Keratinocyte (primary cell): ENCODE measurements around the gene CHST12.
A peak's percentile ranks its signal among the peaks of the same experiment; 100 is the strongest.

ENCODE experiments used
- EZH2 ChIP-seq: IDR thresholded peaks from one replicate; pipeline ENCODE4 v1.6.1; 2012; ENCODE audit warnings: inconsistent platforms, mild to moderate bottlenecking, low read length, moderate library complexity
- TF ChIP-seq, protein P1 (sequence below), 3 experiments: IDR thresholded peaks in 1 of 3; conservative IDR thresholded peaks in 1 of 3; optimal IDR thresholded peaks in 1 of 3; 2 replicates in 2 of 3; 3 replicates in 1 of 3; pipeline versions ENCODE3 to v1.5.1; 2011; ENCODE audit warnings: low read length in 3 of 3, mild to moderate bottlenecking in 3 of 3, moderate library complexity in 2 of 3, control low read depth in 1 of 3, inconsistent platforms in 1 of 3; ENCODE audit not compliant: insufficient read depth in 2 of 3; ENCODE audit errors: extremely low read depth in 1 of 3

DNA sequence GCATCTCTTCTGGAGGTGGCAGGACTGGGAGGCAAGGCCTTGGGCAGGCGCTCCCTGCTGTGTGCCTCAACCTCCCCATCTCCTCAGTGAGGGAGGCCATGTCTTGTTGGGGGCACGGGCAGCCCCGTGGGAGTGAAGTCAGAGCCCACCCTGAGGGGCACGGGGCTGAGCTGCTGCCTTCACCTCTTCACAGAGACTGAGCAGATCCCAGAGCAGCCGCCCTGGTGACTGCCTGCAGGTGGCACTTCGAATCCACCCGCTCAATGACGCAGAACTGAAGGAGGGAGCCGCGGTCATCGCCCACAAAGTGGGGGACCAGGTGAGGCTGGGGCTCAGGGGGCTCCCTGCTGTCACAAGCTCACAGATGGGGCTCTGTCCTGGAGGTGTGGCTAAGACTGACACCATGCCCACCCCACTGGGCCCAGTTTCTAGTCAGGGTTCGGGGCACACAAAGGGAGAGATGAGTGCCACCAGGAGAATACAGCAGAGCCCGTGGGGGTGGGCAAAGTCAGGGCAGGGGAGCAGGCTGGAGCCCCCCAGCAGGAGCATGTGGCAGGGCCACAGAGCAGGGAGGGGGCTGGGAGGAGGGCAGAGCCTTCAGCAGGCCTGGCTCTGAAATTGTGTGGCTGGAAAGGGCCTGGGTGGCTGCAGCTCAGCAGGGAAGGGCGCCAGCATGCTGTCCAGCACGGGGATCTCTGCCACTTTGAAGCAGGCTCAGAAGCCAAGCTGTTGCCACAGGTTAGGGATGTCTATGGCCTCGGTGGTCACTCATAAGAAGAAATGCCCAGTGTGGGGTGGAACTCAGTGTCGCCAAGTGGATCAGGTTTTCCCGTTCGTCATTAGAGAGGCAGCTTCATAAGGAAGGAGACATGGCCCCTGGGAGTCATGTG lies 18.8 kb upstream of the CHST12 start:
- TF ChIP-seq, protein P1, sequence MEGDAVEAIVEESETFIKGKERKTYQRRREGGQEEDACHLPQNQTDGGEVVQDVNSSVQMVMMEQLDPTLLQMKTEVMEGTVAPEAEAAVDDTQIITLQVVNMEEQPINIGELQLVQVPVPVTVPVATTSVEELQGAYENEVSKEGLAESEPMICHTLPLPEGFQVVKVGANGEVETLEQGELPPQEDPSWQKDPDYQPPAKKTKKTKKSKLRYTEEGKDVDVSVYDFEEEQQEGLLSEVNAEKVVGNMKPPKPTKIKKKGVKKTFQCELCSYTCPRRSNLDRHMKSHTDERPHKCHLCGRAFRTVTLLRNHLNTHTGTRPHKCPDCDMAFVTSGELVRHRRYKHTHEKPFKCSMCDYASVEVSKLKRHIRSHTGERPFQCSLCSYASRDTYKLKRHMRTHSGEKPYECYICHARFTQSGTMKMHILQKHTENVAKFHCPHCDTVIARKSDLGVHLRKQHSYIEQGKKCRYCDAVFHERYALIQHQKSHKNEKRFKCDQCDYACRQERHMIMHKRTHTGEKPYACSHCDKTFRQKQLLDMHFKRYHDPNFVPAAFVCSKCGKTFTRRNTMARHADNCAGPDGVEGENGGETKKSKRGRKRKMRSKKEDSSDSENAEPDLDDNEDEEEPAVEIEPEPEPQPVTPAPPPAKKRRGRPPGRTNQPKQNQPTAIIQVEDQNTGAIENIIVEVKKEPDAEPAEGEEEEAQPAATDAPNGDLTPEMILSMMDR (optimal IDR thresholded peaks at IDR 0.05 in 1 of 3, IDR thresholded peaks at IDR 0.05 in 1 of 3, conservative IDR thresholded peaks at IDR 0.05 in 1 of 3; ENCODE audit: extremely low read depth in 1 of 3, insufficient read depth in 2 of 3, low read length in 3 of 3): peak in 1 of 3 experiments; percentile 45
- TF ChIP-seq EZH2: no peak
